NCI-H524 (cell line): ENCODE data around the gene LOX.
A peak's percentile ranks its signal among the peaks of the same experiment; 100 is the strongest.

ENCODE experiments used
- DNase-seq, 2 experiments: peaks; one replicate each; lab custom pipeline; 2025; lab: John Stamatoyannopoulos, UW

LOX gene

GRCh38 chr5:122078116-122079110 is at the start of gene LOX:
TSS of gene LOX (minus strand) at chr5:122078259. CDS start at chr5:122077985, 274 bp downstream.
- peak; percentile 11 to 21 for DNase-seq

- DNase-seq: no peak
Measured at GRCh38 chr5:122126756-122127321, 48.8 kb upstream of the LOX start.

- DNase-seq: no peak
Measured at GRCh38 chr5:122126177-122126755, 48.2 kb upstream of the LOX start.

- DNase-seq: no peak
Measured at GRCh38 chr5:122124766-122125165, 46.7 kb upstream of the LOX start.

- DNase-seq: no peak
Measured at GRCh38 chr5:122121479-122122465, 43.7 kb upstream of the LOX start.

- DNase-seq: no peak
Measured at GRCh38 chr5:122120957-122121356, 42.9 kb upstream of the LOX start.

- no peak for DNase-seq
Measured at GRCh38 chr5:122120493-122120892, 42.4 kb upstream of the LOX start.

GRCh38 chr5:122119205-122119604 is 41.1 kb upstream of the LOX start:
- peak; percentile 22 to 78 for DNase-seq

- no peak for DNase-seq
Measured at GRCh38 chr5:122118356-122118948, 40.4 kb upstream of the LOX start.

- no peak for DNase-seq
Measured at GRCh38 chr5:122114501-122114900, 36.4 kb upstream of the LOX start.

GRCh38 chr5:122112733-122113558 is 34.9 kb upstream of the LOX start:
- no peak for DNase-seq

- DNase-seq: no peak
Measured at GRCh38 chr5:122112063-122112462, 34.0 kb upstream of the LOX start.

GRCh38 chr5:122111460-122111859 is 33.4 kb upstream of the LOX start:
- no peak for DNase-seq

- no peak for DNase-seq
Measured at GRCh38 chr5:122110987-122111386, 32.9 kb upstream of the LOX start.

- DNase-seq: no peak
Measured at GRCh38 chr5:122107016-122107415, 29.0 kb upstream of the LOX start.

- no peak for DNase-seq
Measured at GRCh38 chr5:122105909-122106308, 27.9 kb upstream of the LOX start.

GRCh38 chr5:122102825-122103224 is 24.8 kb upstream of the LOX start:
- no peak for DNase-seq

- peak; percentile 11 to 47 for DNase-seq
Measured at GRCh38 chr5:122101636-122102285, 23.7 kb upstream of the LOX start.

- DNase-seq: no peak
Measured at GRCh38 chr5:122099060-122099790, 21.2 kb upstream of the LOX start.
